CD14-positive monocyte (primary cell): ENCODE results near the gene CACNA1C. TPM values are rescaled to one million over a fixed set of nuclear protein-coding genes. Genes with fewer than 3 reads are reported as not detected.
A peak's percentile ranks its signal among the peaks of the same experiment; 100 is the strongest.

Source experiments
- DNase-seq, 3 donors: peaks; one replicate each; pipeline ENCODE4 v3.0.0-alpha.2; 2011 to 2022
- H2AFZ ChIP-seq: 2 replicates; pipeline ENCODE4 v1.6.0; 2012; ENCODE audit warnings: mild to moderate bottlenecking, low read depth, low read length, inconsistent platforms; ENCODE audit not compliant: insufficient read depth, poor library complexity, severe bottlenecking
- H3K27ac ChIP-seq, 2 donors: 1 replicate in 1 of 2; 2 replicates in 1 of 2; pipeline ENCODE4 v1.5.1; 2012 to 2013; ENCODE audit warnings: low read length in 2 of 2, control low read depth in 1 of 2, inconsistent platforms in 1 of 2, low read depth in 1 of 2, mild to moderate bottlenecking in 1 of 2
- H3K27me3 ChIP-seq, 2 donors: one replicate each; pipeline versions ENCODE4 v1.6.0 to v1.6.1; 2011 to 2013; ENCODE audit warnings: low read length in 2 of 2; ENCODE audit not compliant: control insufficient read depth in 2 of 2, insufficient read depth in 2 of 2
- H3K36me3 ChIP-seq, 2 donors: replicated peaks in 1 of 2; 1 replicate in 1 of 2; 2 replicates in 1 of 2; pipeline versions ENCODE4 v1.5.1 to v1.6.1; 2012 to 2013; ENCODE audit warnings: low read length in 2 of 2, control low read depth in 1 of 2, inconsistent platforms in 1 of 2, mild to moderate bottlenecking in 1 of 2; ENCODE audit not compliant: insufficient read depth in 2 of 2, control insufficient read depth in 1 of 2
- H3K4me1 ChIP-seq, 2 donors: 1 replicate in 1 of 2; 2 replicates in 1 of 2; pipeline versions ENCODE4 v1.5.1 to v1.6.1; 2012 to 2013; ENCODE audit warnings: low read length in 2 of 2, control low read depth in 1 of 2, inconsistent platforms in 1 of 2, mild to moderate bottlenecking in 1 of 2, moderate library complexity in 1 of 2; ENCODE audit not compliant: insufficient read depth in 2 of 2, control insufficient read depth in 1 of 2
- H3K4me2 ChIP-seq: replicated peaks from 2 replicates; pipeline ENCODE3; 2012; ENCODE audit warnings: low read length, moderate library complexity, mild to moderate bottlenecking; ENCODE audit not compliant: poor library complexity, severe bottlenecking; ENCODE audit errors: extremely low read depth
- H3K4me3 ChIP-seq, 3 experiments: fragments of 200-600 bp in 1 of 3; sonication (generic) in 1 of 3; replicated peaks in 1 of 3; 1 replicate in 2 of 3; 2 replicates in 1 of 3; pipeline ENCODE4 v1.5.1; 2011 to 2013; ENCODE audit warnings: low read length in 3 of 3, mild to moderate bottlenecking in 3 of 3, control low read depth in 2 of 3, low read depth in 2 of 3, inconsistent platforms in 1 of 3, moderate library complexity in 1 of 3
- H3K79me2 ChIP-seq: 2 replicates; pipeline ENCODE4 v1.6.0; 2012; ENCODE audit warnings: mild to moderate bottlenecking, control low read depth, inconsistent platforms, low read length, moderate library complexity; ENCODE audit not compliant: insufficient read depth
- H3K9ac ChIP-seq: 2 replicates; pipeline ENCODE4 v1.6.0; 2017; ENCODE audit warnings: low read length, mild to moderate bottlenecking; ENCODE audit not compliant: insufficient read depth, poor library complexity, severe bottlenecking
- H3K9me3 ChIP-seq, 2 donors: replicated peaks in 1 of 2; 1 replicate in 1 of 2; 2 replicates in 1 of 2; pipeline versions ENCODE4 v1.5.1 to v1.6.1; 2012 to 2013; ENCODE audit warnings: low read length in 2 of 2, control low read depth in 1 of 2; ENCODE audit not compliant: control insufficient read depth in 1 of 2, insufficient read depth in 1 of 2
- H4K20me1 ChIP-seq: 2 replicates; pipeline ENCODE4 v1.6.0; 2012; ENCODE audit warnings: mild to moderate bottlenecking, low read length, control low read depth, moderate library complexity; ENCODE audit not compliant: insufficient read depth
- H3K27ac Mint-ChIP-seq, 7 donors: one replicate each; pipeline ENCODE4 v1.8.0; 2020; ENCODE audit warnings: mild to moderate bottlenecking in 7 of 7, mixed read lengths in 7 of 7, moderate library complexity in 6 of 7, inconsistent platforms in 2 of 7
- H3K27me3 Mint-ChIP-seq, 3 donors: one replicate each; pipeline ENCODE4 v1.8.0; 2021 to 2022; ENCODE audit warnings: low read depth in 3 of 3, mild to moderate bottlenecking in 3 of 3, mixed read lengths in 3 of 3, moderate library complexity in 3 of 3, inconsistent platforms in 1 of 3
- H3K36me3 Mint-ChIP-seq, 2 donors: one replicate each; pipeline ENCODE4 v1.8.0; 2020; ENCODE audit warnings: mixed read lengths in 2 of 2, inconsistent platforms in 1 of 2, mild to moderate bottlenecking in 1 of 2
- H3K4me1 Mint-ChIP-seq: one replicate; pipeline ENCODE4 v1.8.0; 2020; ENCODE audit warnings: mild to moderate bottlenecking, mixed read lengths
- H3K4me3 Mint-ChIP-seq, 2 donors: one replicate each; pipeline ENCODE4 v1.8.0; 2020; ENCODE audit warnings: mild to moderate bottlenecking in 2 of 2, mixed read lengths in 2 of 2, moderate library complexity in 1 of 2
- H3K9me3 Mint-ChIP-seq, 7 donors: one replicate each; pipeline ENCODE4 v1.8.0; 2020 to 2022; ENCODE audit warnings: mixed read lengths in 7 of 7, mild to moderate bottlenecking in 6 of 7, moderate library complexity in 6 of 7, inconsistent platforms in 2 of 7
- WGBS: methylation state at CpG from one replicate; pipeline ENCODE4 v1.1.5; 2013; ENCODE audit warnings: missing lambda C conversion rate; ENCODE audit not compliant: insufficient coverage; 5-methylcytosine and 5-hydroxymethylcytosine counted together
- intact Hi-C, 2 donors: fragments of 100-400 bp; cut with micrococcal nuclease; formaldehyde crosslinking; loops; one replicate each; pipeline versions ENCODE4 v1.15.0 to v1.15.1; 2023
- polyA plus RNA-seq, 3 donors: library from polyadenylated mRNA; depleted of rRNA in 1 of 3; unstranded in 2 of 3; stranded (reverse) in 1 of 3; fragments of 300-500 nt in 2 of 3; fragments of >200 nt in 1 of 3; fragmentation: Illumina TruSeq in 2 of 3; gene quantifications; 1 replicate in 2 of 3; 2 replicates in 1 of 3; pipeline ENCODE4 v1.2.3, GENCODE V29; 2012 to 2021
- TF ChIP-seq, protein P1 (sequence below): fragments of 200-600 bp; IDR thresholded peaks from one replicate; pipeline ENCODE4 v1.8.0; 2022; ENCODE audit warnings: antibody characterized with exemption, mild to moderate bottlenecking

Gene CACNA1C
- polyA plus RNA-seq, 3 donors = not detected

GRCh38 chr12:2348482-2348852 is 295.7 kb downstream of the CACNA1C start:
- Mint-ChIP-seq H3K27ac (peak overlapping the region in 1 of 7 donors; percentile 28), H3K9me3 (peaks cover 0 to 2% (median 0%) of the 10 kb centered on the region in 7 donors), H3K4me3 (no peak overlapping the region), H3K27me3 (peaks cover 0 to 3% (median 3%) of the 10 kb centered on the region in 3 donors), H3K36me3 (no peaks in the 10 kb centered on the region), H3K4me1 (peaks cover 32% of the 10 kb centered on the region)
- Histone ChIP-seq H3K27me3 (no peaks in the 10 kb centered on the region), H4K20me1 (no peaks in the 10 kb centered on the region), H3K4me2 (no peak overlapping the region), H3K79me2 (no peaks in the 10 kb centered on the region), H3K4me3 (no peak overlapping the region), H3K27ac (no peak overlapping the region), H3K4me1 (peaks cover 25 to 34% of the 10 kb centered on the region in 2 donors), H3K9ac (no peak overlapping the region), H2AFZ (no peak overlapping the region), H3K9me3 (no peaks in the 10 kb centered on the region), H3K36me3 (no peaks in the 10 kb centered on the region)
- TF ChIP-seq, protein P1, sequence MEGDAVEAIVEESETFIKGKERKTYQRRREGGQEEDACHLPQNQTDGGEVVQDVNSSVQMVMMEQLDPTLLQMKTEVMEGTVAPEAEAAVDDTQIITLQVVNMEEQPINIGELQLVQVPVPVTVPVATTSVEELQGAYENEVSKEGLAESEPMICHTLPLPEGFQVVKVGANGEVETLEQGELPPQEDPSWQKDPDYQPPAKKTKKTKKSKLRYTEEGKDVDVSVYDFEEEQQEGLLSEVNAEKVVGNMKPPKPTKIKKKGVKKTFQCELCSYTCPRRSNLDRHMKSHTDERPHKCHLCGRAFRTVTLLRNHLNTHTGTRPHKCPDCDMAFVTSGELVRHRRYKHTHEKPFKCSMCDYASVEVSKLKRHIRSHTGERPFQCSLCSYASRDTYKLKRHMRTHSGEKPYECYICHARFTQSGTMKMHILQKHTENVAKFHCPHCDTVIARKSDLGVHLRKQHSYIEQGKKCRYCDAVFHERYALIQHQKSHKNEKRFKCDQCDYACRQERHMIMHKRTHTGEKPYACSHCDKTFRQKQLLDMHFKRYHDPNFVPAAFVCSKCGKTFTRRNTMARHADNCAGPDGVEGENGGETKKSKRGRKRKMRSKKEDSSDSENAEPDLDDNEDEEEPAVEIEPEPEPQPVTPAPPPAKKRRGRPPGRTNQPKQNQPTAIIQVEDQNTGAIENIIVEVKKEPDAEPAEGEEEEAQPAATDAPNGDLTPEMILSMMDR = no peak
- no peak for DNase-seq
- 98% methylated on average over 8 of the region's 11 CpGs for WGBS
- intact Hi-C loops = loop anchor here in 1 of 2 donors (10.0 kb wide), 1 partner anchor 534 kb away; no protein-coding TSS in a partner anchor

DNA sequence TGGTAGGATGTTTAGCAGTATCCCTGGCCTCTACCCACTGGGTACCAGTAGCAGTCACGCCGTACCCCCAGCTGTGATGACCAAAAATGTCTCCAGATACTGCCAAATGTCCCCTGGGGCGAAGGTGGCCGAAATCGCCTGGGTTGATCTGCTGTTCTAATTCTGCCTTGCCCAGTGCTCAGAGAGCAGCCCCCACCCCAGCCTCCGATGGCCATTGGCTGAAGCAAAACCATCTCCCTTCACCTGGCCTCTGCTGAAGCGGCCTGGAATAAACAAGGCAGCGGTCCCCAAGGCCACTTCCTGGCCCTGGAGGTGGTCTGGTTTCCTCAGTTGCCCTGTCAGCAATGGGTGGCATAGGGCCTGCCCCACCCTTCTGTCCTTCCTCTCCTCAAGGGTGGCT is 298.4 kb downstream of the CACNA1C start:
- Mint-ChIP-seq H3K9me3 (peaks cover 0 to 2% (median 0%) of the 10 kb centered on the region in 7 donors), H3K36me3 (peaks cover 0 to 2% of the 10 kb centered on the region in 2 donors), H3K4me3 (no peak overlapping the region), H3K4me1 (peaks cover 15% of the 10 kb centered on the region), H3K27me3 (peaks cover 3 to 11% (median 3%) of the 10 kb centered on the region in 3 donors), H3K27ac (no peak overlapping the region)
- TF ChIP-seq, protein P1 = no peak
- Histone ChIP-seq H3K4me1 (peaks cover 0 to 7% of the 10 kb centered on the region in 2 donors), H3K9ac (no peak overlapping the region), H4K20me1 (no peaks in the 10 kb centered on the region), H2AFZ (no peak overlapping the region), H3K36me3 (no peaks in the 10 kb centered on the region), H3K4me3 (no peak overlapping the region), H3K79me2 (no peaks in the 10 kb centered on the region), H3K4me2 (no peak overlapping the region), H3K27me3 (no peaks in the 10 kb centered on the region), H3K9me3 (no peaks in the 10 kb centered on the region), H3K27ac (no peak overlapping the region)
- 95% methylated on average over 6 of the region's 8 CpGs for WGBS
- DNase-seq = no peak
- intact Hi-C loops = no loop called here
